MCF 10A (cell line): Measurements from ENCODE around the gene PPFIA1. TPM values are rescaled to one million over a fixed set of nuclear protein-coding genes. Genes with fewer than 3 reads are reported as not detected.

Experiments used
- BruUV-seq: library from RNA; stranded (reverse); fragments of 400-500 nt; replicated peaks from 2 replicates; lab custom pipeline; 2021; lab: Mats Ljungman, UMichigan
- CTCF ChIA-PET: fragments of 300-600 bp; sonication (Branson Sonifier 250); formaldehyde crosslinking; extraction: SDS; loops from one replicate; lab custom pipeline; 2021; ENCODE audit warnings: antibody characterized with exemption, inconsistent platforms; lab: Yijun Ruan, JAX
- POLR2A ChIA-PET: fragments of 300-600, 350-650 bp; sonication (Branson Sonifier 250); formaldehyde crosslinking; extraction: SDS; loops from one replicate; lab custom pipeline; 2020; ENCODE audit warnings: antibody characterized with exemption, inconsistent platforms; lab: Yijun Ruan, JAX
- DNase-seq: peaks from one replicate; pipeline ENCODE4 v3.0.0-alpha.2; 2018; ENCODE audit not compliant: unreplicated experiment
- H3K27ac Mint-ChIP-seq: one replicate; pipeline ENCODE4 v1.8.0; 2022; ENCODE audit warnings: mild to moderate bottlenecking, low read depth, mixed read lengths; ENCODE audit not compliant: unreplicated experiment
- H3K27me3 Mint-ChIP-seq: one replicate; pipeline ENCODE4 v1.8.0; 2022; ENCODE audit warnings: mixed read lengths; ENCODE audit not compliant: insufficient read depth, unreplicated experiment
- H3K36me3 Mint-ChIP-seq: one replicate; pipeline ENCODE4 v1.8.0; 2022; ENCODE audit warnings: mild to moderate bottlenecking, moderate library complexity, mixed read lengths; ENCODE audit not compliant: insufficient read depth, unreplicated experiment
- H3K4me1 Mint-ChIP-seq: one replicate; pipeline ENCODE4 v1.8.0; 2022; ENCODE audit warnings: mixed read lengths; ENCODE audit not compliant: insufficient read depth, unreplicated experiment
- H3K4me3 Mint-ChIP-seq: one replicate; pipeline ENCODE4 v1.8.0; 2022; ENCODE audit warnings: mild to moderate bottlenecking, moderate library complexity, mixed read lengths; ENCODE audit not compliant: unreplicated experiment
- H3K9me3 Mint-ChIP-seq: one replicate; pipeline ENCODE4 v1.8.0; 2022; ENCODE audit warnings: mixed read lengths; ENCODE audit not compliant: unreplicated experiment
- intact Hi-C: fragments of 100-400 bp; cut with micrococcal nuclease; formaldehyde crosslinking; loops from 2 replicates; pipeline ENCODE4 v1.14.1; 2022
- total RNA-seq: library from RNA; stranded (reverse); gene quantifications from 2 replicates; pipeline ENCODE4 v1.2.3, GENCODE V29; 2022
- TF ChIP-seq, protein P1 (sequence below): fragments of 200-600 bp; IDR thresholded peaks from one replicate; pipeline ENCODE4 v1.8.0; 2022; ENCODE audit warnings: antibody characterized with exemption, mild to moderate bottlenecking; ENCODE audit not compliant: unreplicated experiment

The PPFIA1 gene
- total RNA-seq, 1 experiment from 2014 or later: 78.8 TPM

DNA sequence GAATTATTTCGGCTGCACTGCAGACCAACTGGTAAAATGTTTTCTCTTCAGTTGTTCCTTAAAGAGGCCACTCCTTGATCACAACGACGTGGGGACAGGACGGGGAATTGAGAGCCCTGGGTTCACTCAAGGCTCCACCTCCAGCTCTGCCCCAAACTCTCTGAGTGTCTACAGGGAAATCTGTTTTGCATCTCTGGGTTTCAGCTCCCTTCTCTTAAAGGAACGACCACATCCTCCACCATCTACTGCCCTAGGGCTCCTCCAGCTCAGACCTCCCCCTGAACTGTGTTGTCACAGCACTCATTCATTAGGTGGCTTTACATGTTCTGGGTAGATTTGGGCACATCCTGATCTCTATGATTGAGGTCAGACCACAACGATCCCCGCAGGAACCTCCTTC lies 5.1 kb upstream of the PPFIA1 start:
- DNase-seq: no peak
- Mint-ChIP-seq H3K27ac (no peak overlapping the region), H3K4me3 (no peak overlapping the region), H3K36me3 (no peaks in the 10 kb centered on the region), H3K27me3 (no peaks in the 10 kb centered on the region), H3K9me3 (no peaks in the 10 kb centered on the region), H3K4me1 (no peaks in the 10 kb centered on the region)
- ChIA-PET CTCF (interaction anchor here (0.6 kb wide), 1 partner anchor 95 kb away, joined by 3 read pairs; no protein-coding TSS in a partner anchor), POLR2A (interaction anchor here (0.9 to 1.6 kb wide), 2 partner anchors 13 to 38 kb away, joined by 3 to 4 read pairs; no protein-coding TSS in a partner anchor)
- intact Hi-C loops: no loop called here
- TF ChIP-seq, protein P1, sequence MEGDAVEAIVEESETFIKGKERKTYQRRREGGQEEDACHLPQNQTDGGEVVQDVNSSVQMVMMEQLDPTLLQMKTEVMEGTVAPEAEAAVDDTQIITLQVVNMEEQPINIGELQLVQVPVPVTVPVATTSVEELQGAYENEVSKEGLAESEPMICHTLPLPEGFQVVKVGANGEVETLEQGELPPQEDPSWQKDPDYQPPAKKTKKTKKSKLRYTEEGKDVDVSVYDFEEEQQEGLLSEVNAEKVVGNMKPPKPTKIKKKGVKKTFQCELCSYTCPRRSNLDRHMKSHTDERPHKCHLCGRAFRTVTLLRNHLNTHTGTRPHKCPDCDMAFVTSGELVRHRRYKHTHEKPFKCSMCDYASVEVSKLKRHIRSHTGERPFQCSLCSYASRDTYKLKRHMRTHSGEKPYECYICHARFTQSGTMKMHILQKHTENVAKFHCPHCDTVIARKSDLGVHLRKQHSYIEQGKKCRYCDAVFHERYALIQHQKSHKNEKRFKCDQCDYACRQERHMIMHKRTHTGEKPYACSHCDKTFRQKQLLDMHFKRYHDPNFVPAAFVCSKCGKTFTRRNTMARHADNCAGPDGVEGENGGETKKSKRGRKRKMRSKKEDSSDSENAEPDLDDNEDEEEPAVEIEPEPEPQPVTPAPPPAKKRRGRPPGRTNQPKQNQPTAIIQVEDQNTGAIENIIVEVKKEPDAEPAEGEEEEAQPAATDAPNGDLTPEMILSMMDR: no peak
- no TSS peak for BruUV-seq

DNA sequence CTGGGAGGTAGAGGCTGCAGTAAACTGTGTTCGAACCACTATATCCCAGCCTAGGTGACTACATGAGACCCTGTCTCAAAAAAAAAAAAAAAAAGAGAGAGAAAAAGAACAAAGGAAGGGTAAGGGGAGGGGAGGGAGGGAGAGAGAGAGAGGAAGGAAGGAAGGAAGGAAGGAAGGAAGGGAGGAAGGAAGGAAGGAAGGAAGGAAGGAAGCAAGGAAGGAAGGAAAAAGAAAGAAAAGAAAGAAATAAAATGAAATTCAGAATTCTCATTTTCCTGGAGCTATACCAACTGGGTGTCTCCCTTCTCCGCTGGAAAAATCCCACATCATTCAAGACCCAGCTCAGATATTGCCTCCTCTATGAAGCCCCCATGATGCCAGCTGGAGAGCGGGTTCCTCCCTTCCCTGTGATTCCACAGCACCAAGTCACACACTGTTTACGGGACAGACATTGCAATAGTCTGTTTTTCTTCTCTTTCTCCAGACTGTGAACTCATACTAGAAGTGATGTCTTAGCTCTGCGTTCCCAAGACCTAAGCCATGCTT lies 3.0 kb upstream of the PPFIA1 start:
- no peaks in the 10 kb centered on the region for H3K27me3 Mint-ChIP-seq

DNA sequence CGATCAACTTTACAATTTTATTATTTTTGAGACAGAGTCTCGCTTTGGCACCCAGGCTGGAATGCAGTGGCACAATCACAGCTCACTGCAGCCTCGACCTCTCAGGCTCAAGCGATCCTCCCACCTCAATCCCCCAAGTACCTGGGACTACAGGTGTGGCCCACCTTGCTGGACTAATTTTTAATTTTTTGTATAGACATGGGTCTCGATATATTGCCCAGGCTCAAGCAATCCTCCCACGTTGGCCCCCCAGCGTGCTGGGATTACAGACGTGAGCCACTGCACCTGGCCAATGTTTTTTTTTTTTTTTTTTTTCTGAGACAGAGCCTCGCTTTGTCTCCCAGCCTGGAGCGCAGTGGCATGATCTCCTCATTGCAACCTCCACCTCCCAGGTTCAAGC lies 2.0 kb upstream of the PPFIA1 start:
- ChIA-PET POLR2A (no interaction called here), CTCF (no interaction called here)
- no peak for DNase-seq
- no peaks in the 10 kb centered on the region for H3K27me3 Mint-ChIP-seq
- intact Hi-C loops: no loop called here
- H3K27ac Mint-ChIP-seq: no peak overlapping the region
- no TSS peak for BruUV-seq
- no peak overlapping the region for H3K4me3 Mint-ChIP-seq
- TF ChIP-seq, protein P1: no peak
- H3K36me3 Mint-ChIP-seq: peaks cover 16% of the 10 kb centered on the region
- no peaks in the 10 kb centered on the region for H3K9me3 Mint-ChIP-seq
- H3K4me1 Mint-ChIP-seq: peaks cover 13% of the 10 kb centered on the region

More for the DNA sequence above, 3.0 kb upstream of the PPFIA1 start:
- Mint-ChIP-seq H3K9me3 (no peaks in the 10 kb centered on the region), H3K4me3 (no peak overlapping the region), H3K27ac (no peak overlapping the region), H3K36me3 (peaks cover 5% of the 10 kb centered on the region), H3K4me1 (peaks cover 6% of the 10 kb centered on the region)
- TF ChIP-seq, protein P1: no peak
- ChIA-PET POLR2A (no interaction called here), CTCF (no interaction called here)
- intact Hi-C loops: no loop called here
- BruUV-seq: no TSS peak
- DNase-seq: no peak

DNA sequence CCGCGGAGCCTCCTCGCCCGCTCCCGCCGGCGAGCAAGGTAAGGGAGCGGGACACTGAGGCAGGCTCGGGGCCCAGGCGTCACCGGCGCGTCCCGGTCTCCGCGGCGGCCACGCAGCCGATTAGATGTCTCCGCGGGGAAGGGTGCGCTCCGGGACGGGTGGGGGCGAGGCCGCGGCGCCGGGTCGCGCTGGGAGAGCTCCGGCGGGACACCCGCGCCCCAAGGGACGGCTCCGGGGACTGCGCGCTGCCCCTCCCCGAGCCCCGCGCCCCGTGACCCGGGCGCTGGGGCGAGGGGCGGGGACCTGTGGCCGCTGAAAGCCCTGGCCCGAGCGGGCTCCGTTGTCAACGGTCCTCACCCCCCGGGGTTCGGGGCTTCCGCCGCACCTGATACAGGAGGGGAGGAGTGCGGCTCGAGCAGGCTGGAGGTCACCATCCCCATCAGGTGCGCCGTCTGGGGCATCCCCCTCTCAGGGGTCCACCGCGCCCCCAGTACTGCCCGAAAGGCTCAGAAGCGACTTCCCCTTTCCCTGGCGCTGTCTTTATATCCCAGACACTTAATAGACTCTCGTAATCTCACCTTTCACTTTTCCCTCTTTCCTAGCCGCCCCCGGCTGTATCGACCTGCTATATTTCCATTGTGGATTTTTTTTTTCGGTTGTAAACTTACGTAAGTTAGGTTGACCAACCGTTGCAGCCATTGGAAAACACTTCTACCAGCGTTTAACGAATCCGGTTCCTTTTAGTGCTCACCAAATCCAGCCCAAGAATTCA lies 573 bp downstream of the PPFIA1 start:
- TF ChIP-seq, protein P1: no peak
- H3K36me3 Mint-ChIP-seq: peaks cover 36% of the 10 kb centered on the region
- intact Hi-C loops: loop anchor here (1.0 kb wide), 3 partner anchors 27 to 68 kb away; partner anchors contain the start of gene FADD
- H3K27ac Mint-ChIP-seq: peak overlapping the region; percentile 88
- H3K4me3 Mint-ChIP-seq: peak overlapping the region; percentile 85
- ChIA-PET POLR2A (interaction anchor here (0.6 to 3.2 kb wide), 18 partner anchors 11 to 1778 kb away, joined by 3 to 34 read pairs (median 3); partner anchors contain the start of genes CTTN and FADD), CTCF (interaction anchor here (0.7 to 1.5 kb wide), 2 partner anchors 66 to 69 kb away, joined by 3 to 4 read pairs; no protein-coding TSS in a partner anchor)
- no TSS peak for BruUV-seq
- DNase-seq: peak; percentile 44
- H3K27me3 Mint-ChIP-seq: no peaks in the 10 kb centered on the region
- H3K4me1 Mint-ChIP-seq: peaks cover 23% of the 10 kb centered on the region
- H3K9me3 Mint-ChIP-seq: no peaks in the 10 kb centered on the region
